SK-N-SH (cell line): ENCODE results near the gene FCHSD2. TPM values are rescaled to one million over a fixed set of nuclear protein-coding genes. Genes with fewer than 3 reads are reported as not detected.
A peak's percentile ranks its signal among the peaks of the same experiment; 100 is the strongest.

Experiments
- CTCF ChIA-PET: fragments of 300-600, 350-600 bp; formaldehyde crosslinking; extraction: SDS; loops from one replicate; lab custom pipeline; 2021; lab: Yijun Ruan, JAX
- POLR2A ChIA-PET: fragments of 350-600 bp; sonication (Branson Sonifier 250); formaldehyde crosslinking; extraction: SDS; loops from one replicate; lab custom pipeline; 2020; ENCODE audit warnings: antibody characterized with exemption, inconsistent platforms; lab: Yijun Ruan, JAX
- DNase-seq: peaks from one replicate; pipeline ENCODE4 v3.0.0; 2012
- H2AFZ ChIP-seq: fragments of 200-600 bp; sonication (generic); 2 replicates; pipeline ENCODE4 v1.8.1; 2016; ENCODE audit warnings: antibody characterized with exemption, mild to moderate bottlenecking, low read depth
- H3F3A ChIP-seq: fragments of 200-600 bp; sonication (generic); replicated peaks from 2 replicates; pipeline ENCODE3; 2016; ENCODE audit warnings: antibody characterized with exemption, mild to moderate bottlenecking; ENCODE audit not compliant: insufficient read depth
- H3K27ac ChIP-seq, 2 experiments: fragments of 200-500 bp in 1 of 2; fragments of 200-600 bp in 1 of 2; sonication (Bioruptor generic) in 1 of 2; sonication (generic), shearing (Covaris generic) in 1 of 2; 2 replicates each; pipeline versions ENCODE4 v1.5.1 to v1.6.1; 2014 to 2016; ENCODE audit warnings: low read depth in 2 of 2, inconsistent platforms in 1 of 2, low read length in 1 of 2, mild to moderate bottlenecking in 1 of 2, mixed read lengths in 1 of 2
- H3K27me3 ChIP-seq: fragments of 200-600 bp; sonication (generic), shearing (Covaris generic); 2 replicates; pipeline ENCODE4 v1.6.1; 2016; ENCODE audit warnings: mixed run types; ENCODE audit not compliant: insufficient read depth
- H3K36me3 ChIP-seq, 2 experiments: fragments of 200-500 bp in 1 of 2; fragments of 200-600 bp in 1 of 2; sonication (Bioruptor generic) in 1 of 2; sonication (generic) in 1 of 2; replicated peaks in 1 of 2; 2 replicates each; pipeline versions ENCODE3 to v1.5.1; 2014 to 2016; ENCODE audit warnings: low read length in 1 of 2, mild to moderate bottlenecking in 1 of 2; ENCODE audit not compliant: insufficient read depth in 2 of 2, control insufficient read depth in 1 of 2
- H3K4me1 ChIP-seq, 2 experiments: fragments of 200-500 bp in 1 of 2; fragments of 200-600 bp in 1 of 2; sonication (Bioruptor generic) in 1 of 2; sonication (generic), shearing (Covaris generic) in 1 of 2; 2 replicates each; pipeline versions ENCODE4 v1.5.1 to v1.6.1; 2014 to 2016; ENCODE audit warnings: low read depth in 1 of 2, low read length in 1 of 2, mixed run types in 1 of 2; ENCODE audit not compliant: insufficient read depth in 2 of 2, control insufficient read depth in 1 of 2
- H3K4me2 ChIP-seq: fragments of 200-600 bp; sonication (generic), shearing (Covaris generic); 2 replicates; pipeline ENCODE4 v1.6.1; 2017; ENCODE audit warnings: mixed run types
- H3K4me3 ChIP-seq, 2 experiments: fragments of 200-500 bp in 1 of 2; fragments of 200-600 bp in 1 of 2; sonication (Bioruptor generic) in 1 of 2; sonication (generic), shearing (Covaris generic) in 1 of 2; 2 replicates each; pipeline versions ENCODE4 v1.5.1 to v1.8.1; 2014 to 2016; ENCODE audit warnings: low read depth in 2 of 2, inconsistent platforms in 1 of 2, low read length in 1 of 2, mild to moderate bottlenecking in 1 of 2, mixed read lengths in 1 of 2, moderate library complexity in 1 of 2
- H3K79me2 ChIP-seq: fragments of 200-600 bp; sonication (generic); 2 replicates; pipeline ENCODE4 v1.8.1; 2017; ENCODE audit warnings: mild to moderate bottlenecking; ENCODE audit not compliant: insufficient read depth
- H3K9ac ChIP-seq: fragments of 200-600 bp; sonication (generic); 2 replicates; pipeline ENCODE4 v1.6.1; 2017; ENCODE audit warnings: mixed run types
- H3K9me2 ChIP-seq: fragments of 200-600 bp; sonication (generic); 2 replicates; pipeline ENCODE4 v1.6.1; 2017; ENCODE audit warnings: mixed run types
- H3K9me3 ChIP-seq: fragments of 200-600 bp; sonication (generic); 2 replicates; pipeline ENCODE4 v1.6.1; 2017; ENCODE audit warnings: mixed run types, mild to moderate bottlenecking, moderate library complexity
- H4K20me1 ChIP-seq: fragments of 200-600 bp; sonication (generic); 2 replicates; pipeline ENCODE4 v1.6.1; 2017; ENCODE audit warnings: mild to moderate bottlenecking, mixed run types; ENCODE audit not compliant: insufficient read depth
- CHD2 ChIP-seq: fragments of 150-350 bp; IDR thresholded peaks from 2 replicates; pipeline ENCODE4 v1.6.1; 2018; ENCODE audit warnings: low read length; ENCODE audit not compliant: partially characterized antibody
- ELF1 ChIP-seq: IDR thresholded peaks from 2 replicates; pipeline ENCODE4 v1.4.0; 2012
- FOXJ3 ChIP-seq: sonication (generic); formaldehyde crosslinking; IDR thresholded peaks from 2 replicates; pipeline ENCODE4 v1.5.1; 2020; ENCODE audit warnings: mild to moderate bottlenecking, missing genetic modification reagents
- FOXM1 ChIP-seq: IDR thresholded peaks from 2 replicates; pipeline ENCODE4 v1.4.0; 2012; ENCODE audit warnings: low read depth, mild to moderate bottlenecking
- GABPA ChIP-seq: IDR thresholded peaks from 2 replicates; pipeline ENCODE4 v1.4.0; 2012; ENCODE audit warnings: low read depth, mild to moderate bottlenecking
- JUND ChIP-seq: IDR thresholded peaks from 2 replicates; pipeline ENCODE4 v1.4.0; 2012
- MEF2A ChIP-seq: IDR thresholded peaks from 2 replicates; pipeline ENCODE4 v1.4.0; 2012; ENCODE audit warnings: low read depth, borderline replicate concordance
- MXI1 ChIP-seq: IDR thresholded peaks from 2 replicates; pipeline ENCODE4 v1.6.1; 2012; ENCODE audit warnings: mild to moderate bottlenecking, low read depth, low read length, improper control_type of control experiment
- NRF1 ChIP-seq: IDR thresholded peaks from 2 replicates; pipeline ENCODE4 v1.6.1; 2012; ENCODE audit warnings: low read depth, mild to moderate bottlenecking, low read length
- POLR2AphosphoS5 ChIP-seq: IDR thresholded peaks from 2 replicates; pipeline ENCODE4 v1.6.1; 2012; ENCODE audit warnings: low read depth, low read length
- RAD21 ChIP-seq: IDR thresholded peaks from 2 replicates; pipeline ENCODE4 v1.6.1; 2012; ENCODE audit warnings: mild to moderate bottlenecking, low read length
- RCOR1 ChIP-seq: fragments of 150-350 bp; IDR thresholded peaks from 2 replicates; pipeline ENCODE4 v1.6.1; 2017; ENCODE audit warnings: antibody characterized with exemption, low read length
- RFX5 ChIP-seq: IDR thresholded peaks from 2 replicates; pipeline ENCODE4 v1.6.1; 2012; ENCODE audit warnings: mild to moderate bottlenecking, improper control_type of control experiment, low read length
- RXRA ChIP-seq: IDR thresholded peaks from 2 replicates; pipeline ENCODE4 v1.4.0; 2012; ENCODE audit warnings: low read depth, mild to moderate bottlenecking, borderline replicate concordance
- SIN3A ChIP-seq: IDR thresholded peaks from 2 replicates; pipeline ENCODE4 v1.6.1; 2012; ENCODE audit warnings: low read depth, mild to moderate bottlenecking, low read length, moderate library complexity, borderline replicate concordance
- TCF12 ChIP-seq: IDR thresholded peaks from 2 replicates; pipeline ENCODE4 v1.4.0; 2012
- YY1 ChIP-seq: IDR thresholded peaks from 2 replicates; pipeline ENCODE4 v1.4.0; 2012; ENCODE audit warnings: low read depth, mild to moderate bottlenecking
- WGBS: methylation state at CpG from one replicate; pipeline ENCODE4 v1.1.6; 2017; ENCODE audit warnings: low lambda C conversion rate; 5-methylcytosine and 5-hydroxymethylcytosine counted together
- polyA plus RNA-seq, 3 experiments: library from polyadenylated mRNA; depleted of rRNA; stranded (reverse); fragments of >200 nt; gene quantifications; 2 replicates each; pipeline ENCODE4 v1.2.3, GENCODE V29; 2012
- TF ChIP-seq, protein P1 (sequence below): IDR thresholded peaks from 2 replicates; pipeline ENCODE4 v1.4.0; 2012; ENCODE audit warnings: low read depth, borderline replicate concordance
- TF ChIP-seq, protein P2 (sequence below): IDR thresholded peaks from 2 replicates; pipeline ENCODE4 v1.4.0; 2012; ENCODE audit warnings: low read depth, borderline replicate concordance
- TF ChIP-seq, protein P3 (sequence below): IDR thresholded peaks from 2 replicates; pipeline ENCODE4 v1.6.1; 2012; ENCODE audit warnings: mild to moderate bottlenecking, low read depth, low read length, moderate library complexity
- TF ChIP-seq, protein P4 (sequence below): IDR thresholded peaks from 2 replicates; pipeline ENCODE4 v1.4.0; 2012; ENCODE audit warnings: low read depth
- TF ChIP-seq, protein P5 (sequence below): fragments of 150-350 bp; IDR thresholded peaks from 2 replicates; pipeline ENCODE4 v1.6.1; 2017; ENCODE audit warnings: antibody characterized with exemption, low read length, low read depth, borderline replicate concordance
- TF ChIP-seq, protein P6 (sequence below): fragments of 200-600 bp; sonication (generic); IDR thresholded peaks from 2 replicates; pipeline ENCODE4 v1.6.1; 2017; ENCODE audit warnings: antibody characterized with exemption, mild to moderate bottlenecking, moderate library complexity

Gene FCHSD2
- polyA plus RNA-seq, 1 of the 3 experiments (the other 2 are of a cell fraction): 10.4 TPM

DNA sequence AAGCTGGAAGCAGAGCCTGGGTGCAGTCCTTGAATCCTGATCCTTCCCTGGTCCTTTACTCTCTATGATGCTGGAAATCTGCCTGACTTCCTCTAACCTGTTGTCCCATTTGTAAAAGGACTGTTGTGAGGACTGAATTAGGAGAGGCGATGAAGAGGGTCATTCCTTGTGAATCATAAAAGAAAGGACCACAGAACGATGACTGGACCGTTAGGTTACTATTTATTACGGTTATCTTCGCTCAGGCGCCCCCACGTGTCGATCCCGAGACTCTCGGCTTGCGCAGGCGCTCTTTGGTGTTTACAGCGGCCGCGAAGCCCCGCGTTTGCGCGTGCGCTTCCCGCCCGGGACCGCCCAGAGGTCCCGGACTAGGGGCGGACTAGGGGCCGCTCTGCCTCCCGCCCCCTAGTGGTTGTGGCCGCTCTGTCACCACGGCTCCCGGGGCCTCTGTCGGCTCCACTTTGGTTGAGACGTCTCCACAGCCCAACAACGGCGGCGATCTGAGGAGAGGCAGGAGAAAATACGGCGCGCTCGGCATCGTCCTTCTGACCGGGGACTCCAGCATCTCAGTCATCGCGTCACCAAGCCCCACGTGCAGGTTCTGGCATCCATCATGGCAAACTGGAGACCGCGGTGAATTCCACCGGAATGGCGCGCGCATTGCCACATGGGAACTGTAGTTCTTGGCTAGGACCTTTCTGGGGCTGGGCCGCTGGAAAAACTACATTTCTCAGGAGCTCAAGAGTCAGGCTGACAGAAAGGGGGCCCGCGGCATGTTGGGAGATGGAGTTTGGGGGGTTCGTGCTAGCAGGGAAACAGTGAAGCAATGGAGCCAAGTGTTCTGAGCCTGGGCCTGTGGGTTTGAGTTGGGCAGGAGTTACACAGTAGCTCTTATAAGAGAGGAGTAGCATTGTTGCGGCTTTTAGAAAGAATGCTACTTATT is 348.4 kb downstream of the FCHSD2 start, which contains the start of gene STARD10:
Gene STARD10, minus strand, starts transcription at position 623 of the 943 bp plus-strand sequence. CDS start 12,866 bp downstream, outside the sequence.
- DNase-seq: peak; percentile 99
- no peaks in the 10 kb centered on the region for H4K20me1 ChIP-seq
- POLR2A ChIA-PET: interaction anchor here (0.5 to 2.2 kb wide), 7 partner anchors 18 to 349 kb away, joined by 3 to 5 read pairs (median 4); partner anchors contain the start of gene FCHSD2
- TF ChIP-seq, protein P1, sequence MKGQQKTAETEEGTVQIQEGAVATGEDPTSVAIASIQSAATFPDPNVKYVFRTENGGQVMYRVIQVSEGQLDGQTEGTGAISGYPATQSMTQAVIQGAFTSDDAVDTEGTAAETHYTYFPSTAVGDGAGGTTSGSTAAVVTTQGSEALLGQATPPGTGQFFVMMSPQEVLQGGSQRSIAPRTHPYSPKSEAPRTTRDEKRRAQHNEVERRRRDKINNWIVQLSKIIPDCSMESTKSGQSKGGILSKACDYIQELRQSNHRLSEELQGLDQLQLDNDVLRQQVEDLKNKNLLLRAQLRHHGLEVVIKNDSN: peak; percentile 3; the same call in 1 of the 2 replicates
- peak; percentile 63 for TF ChIP-seq GABPA
- no peak for TF ChIP-seq JUND
- TF ChIP-seq, protein P2, sequence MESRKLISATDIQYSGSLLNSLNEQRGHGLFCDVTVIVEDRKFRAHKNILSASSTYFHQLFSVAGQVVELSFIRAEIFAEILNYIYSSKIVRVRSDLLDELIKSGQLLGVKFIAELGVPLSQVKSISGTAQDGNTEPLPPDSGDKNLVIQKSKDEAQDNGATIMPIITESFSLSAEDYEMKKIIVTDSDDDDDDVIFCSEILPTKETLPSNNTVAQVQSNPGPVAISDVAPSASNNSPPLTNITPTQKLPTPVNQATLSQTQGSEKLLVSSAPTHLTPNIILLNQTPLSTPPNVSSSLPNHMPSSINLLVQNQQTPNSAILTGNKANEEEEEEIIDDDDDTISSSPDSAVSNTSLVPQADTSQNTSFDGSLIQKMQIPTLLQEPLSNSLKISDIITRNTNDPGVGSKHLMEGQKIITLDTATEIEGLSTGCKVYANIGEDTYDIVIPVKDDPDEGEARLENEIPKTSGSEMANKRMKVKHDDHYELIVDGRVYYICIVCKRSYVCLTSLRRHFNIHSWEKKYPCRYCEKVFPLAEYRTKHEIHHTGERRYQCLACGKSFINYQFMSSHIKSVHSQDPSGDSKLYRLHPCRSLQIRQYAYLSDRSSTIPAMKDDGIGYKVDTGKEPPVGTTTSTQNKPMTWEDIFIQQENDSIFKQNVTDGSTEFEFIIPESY: peak; percentile 83
- TF ChIP-seq CHD2: peak; percentile 92
- no peak; the same call in 1 of the 2 replicates for TF ChIP-seq ELF1
- TF ChIP-seq, protein P3, sequence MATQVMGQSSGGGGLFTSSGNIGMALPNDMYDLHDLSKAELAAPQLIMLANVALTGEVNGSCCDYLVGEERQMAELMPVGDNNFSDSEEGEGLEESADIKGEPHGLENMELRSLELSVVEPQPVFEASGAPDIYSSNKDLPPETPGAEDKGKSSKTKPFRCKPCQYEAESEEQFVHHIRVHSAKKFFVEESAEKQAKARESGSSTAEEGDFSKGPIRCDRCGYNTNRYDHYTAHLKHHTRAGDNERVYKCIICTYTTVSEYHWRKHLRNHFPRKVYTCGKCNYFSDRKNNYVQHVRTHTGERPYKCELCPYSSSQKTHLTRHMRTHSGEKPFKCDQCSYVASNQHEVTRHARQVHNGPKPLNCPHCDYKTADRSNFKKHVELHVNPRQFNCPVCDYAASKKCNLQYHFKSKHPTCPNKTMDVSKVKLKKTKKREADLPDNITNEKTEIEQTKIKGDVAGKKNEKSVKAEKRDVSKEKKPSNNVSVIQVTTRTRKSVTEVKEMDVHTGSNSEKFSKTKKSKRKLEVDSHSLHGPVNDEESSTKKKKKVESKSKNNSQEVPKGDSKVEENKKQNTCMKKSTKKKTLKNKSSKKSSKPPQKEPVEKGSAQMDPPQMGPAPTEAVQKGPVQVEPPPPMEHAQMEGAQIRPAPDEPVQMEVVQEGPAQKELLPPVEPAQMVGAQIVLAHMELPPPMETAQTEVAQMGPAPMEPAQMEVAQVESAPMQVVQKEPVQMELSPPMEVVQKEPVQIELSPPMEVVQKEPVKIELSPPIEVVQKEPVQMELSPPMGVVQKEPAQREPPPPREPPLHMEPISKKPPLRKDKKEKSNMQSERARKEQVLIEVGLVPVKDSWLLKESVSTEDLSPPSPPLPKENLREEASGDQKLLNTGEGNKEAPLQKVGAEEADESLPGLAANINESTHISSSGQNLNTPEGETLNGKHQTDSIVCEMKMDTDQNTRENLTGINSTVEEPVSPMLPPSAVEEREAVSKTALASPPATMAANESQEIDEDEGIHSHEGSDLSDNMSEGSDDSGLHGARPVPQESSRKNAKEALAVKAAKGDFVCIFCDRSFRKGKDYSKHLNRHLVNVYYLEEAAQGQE: no peak
- no peak for TF ChIP-seq FOXJ3
- TF ChIP-seq, protein P4, sequence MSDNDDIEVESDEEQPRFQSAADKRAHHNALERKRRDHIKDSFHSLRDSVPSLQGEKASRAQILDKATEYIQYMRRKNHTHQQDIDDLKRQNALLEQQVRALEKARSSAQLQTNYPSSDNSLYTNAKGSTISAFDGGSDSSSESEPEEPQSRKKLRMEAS: peak; percentile 83; the same call in 1 of the 2 replicates
- TF ChIP-seq MXI1: peak; percentile 62
- TF ChIP-seq, protein P5, sequence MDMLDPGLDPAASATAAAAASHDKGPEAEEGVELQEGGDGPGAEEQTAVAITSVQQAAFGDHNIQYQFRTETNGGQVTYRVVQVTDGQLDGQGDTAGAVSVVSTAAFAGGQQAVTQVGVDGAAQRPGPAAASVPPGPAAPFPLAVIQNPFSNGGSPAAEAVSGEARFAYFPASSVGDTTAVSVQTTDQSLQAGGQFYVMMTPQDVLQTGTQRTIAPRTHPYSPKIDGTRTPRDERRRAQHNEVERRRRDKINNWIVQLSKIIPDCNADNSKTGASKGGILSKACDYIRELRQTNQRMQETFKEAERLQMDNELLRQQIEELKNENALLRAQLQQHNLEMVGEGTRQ: no peak
- TF ChIP-seq SIN3A: peak; percentile 21; the same call in 1 of the 2 replicates
- TF ChIP-seq RFX5: peak; percentile 55; the same call in 1 of the 2 replicates
- TF ChIP-seq RCOR1: no peak
- peak; percentile 64 for TF ChIP-seq POLR2AphosphoS5
- peak; percentile 98 for TF ChIP-seq NRF1
- TF ChIP-seq RAD21: peak; percentile 78
- TF ChIP-seq, protein P6, sequence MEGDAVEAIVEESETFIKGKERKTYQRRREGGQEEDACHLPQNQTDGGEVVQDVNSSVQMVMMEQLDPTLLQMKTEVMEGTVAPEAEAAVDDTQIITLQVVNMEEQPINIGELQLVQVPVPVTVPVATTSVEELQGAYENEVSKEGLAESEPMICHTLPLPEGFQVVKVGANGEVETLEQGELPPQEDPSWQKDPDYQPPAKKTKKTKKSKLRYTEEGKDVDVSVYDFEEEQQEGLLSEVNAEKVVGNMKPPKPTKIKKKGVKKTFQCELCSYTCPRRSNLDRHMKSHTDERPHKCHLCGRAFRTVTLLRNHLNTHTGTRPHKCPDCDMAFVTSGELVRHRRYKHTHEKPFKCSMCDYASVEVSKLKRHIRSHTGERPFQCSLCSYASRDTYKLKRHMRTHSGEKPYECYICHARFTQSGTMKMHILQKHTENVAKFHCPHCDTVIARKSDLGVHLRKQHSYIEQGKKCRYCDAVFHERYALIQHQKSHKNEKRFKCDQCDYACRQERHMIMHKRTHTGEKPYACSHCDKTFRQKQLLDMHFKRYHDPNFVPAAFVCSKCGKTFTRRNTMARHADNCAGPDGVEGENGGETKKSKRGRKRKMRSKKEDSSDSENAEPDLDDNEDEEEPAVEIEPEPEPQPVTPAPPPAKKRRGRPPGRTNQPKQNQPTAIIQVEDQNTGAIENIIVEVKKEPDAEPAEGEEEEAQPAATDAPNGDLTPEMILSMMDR: peak; percentile 99
- no peak for TF ChIP-seq FOXM1
- TF ChIP-seq YY1: peak; percentile 91
- TF ChIP-seq MEF2A: no peak
- TF ChIP-seq RXRA: no peak
- TF ChIP-seq TCF12: peak; percentile 24

More for the DNA sequence above, 348.4 kb downstream of the FCHSD2 start, which contains the start of gene STARD10:
- Histone ChIP-seq H3K27ac (peak within 1 kb of the TSS; percentile 66 to 91), H3K4me1 (peaks cover 9 to 26% of the 10 kb centered on the region in 2 experiments; a peak in 2 of 4 replicates), H3K27me3 (no peaks in the 10 kb centered on the region), H3K9me2 (no peaks in the 10 kb centered on the region), H3K4me3 (peak within 1 kb of the TSS; percentile 75 to 89), H3K79me2 (no peaks in the 10 kb centered on the region), H3K4me2 (peak within 1 kb of the TSS; percentile 80), H3K36me3 (no peaks in the 10 kb centered on the region), H3F3A (no peaks in the 10 kb centered on the region), H3K9ac (peak within 1 kb of the TSS; percentile 69; the same call in 1 of the 2 replicates), H2AFZ (peak within 1 kb of the TSS; percentile 92), H3K9me3 (no peaks in the 10 kb centered on the region)
- CTCF ChIA-PET: interaction anchor here (0.6 to 4.7 kb wide), 38 partner anchors 9 to 535 kb away, joined by 3 to 198 read pairs (median 4); partner anchors contain the start of genes ARAP1 and FCHSD2
- WGBS: 5% methylated on average over 20 of the region's 55 CpGs
